ENCODE data around the gene RSPO4.

GRCh38 chr20:1001116-1001515 lies 995 bp downstream of the RSPO4 start:
- no peak for TF ChIP-seq POLR2A (IDR thresholded peaks at IDR 0.05)
- no peak for TF ChIP-seq POLR2AphosphoS5 (IDR thresholded peaks at IDR 0.05)
- no peak for TF ChIP-seq CTCF (IDR thresholded peaks at IDR 0.05)

Measured in sigmoid colon (tissue), 4 donors.